GM18520 (cell line): ENCODE data around the gene SLC9C1.

Experiments used
- ATAC-seq: cut with Tn5 transposase; IDR thresholded peaks from one replicate; pipeline ENCODE4 v1.9.1; 2021; ENCODE audit not compliant: unreplicated experiment

The SLC9C1 gene

GRCh38 chr3:112115806-112116383 is 178.1 kb downstream of the SLC9C1 start:
- ATAC-seq = peak; percentile 15

GRCh38 chr3:112115161-112115739 is 178.8 kb downstream of the SLC9C1 start:
- ATAC-seq = peak; percentile 35

GRCh38 chr3:112114576-112115160 is 179.3 kb downstream of the SLC9C1 start:
- ATAC-seq = no peak

- ATAC-seq = no peak
Measured at GRCh38 chr3:112111785-112112402, 182.1 kb downstream of the SLC9C1 start.

- no peak for ATAC-seq
Measured at GRCh38 chr3:112109322-112109721, 184.7 kb downstream of the SLC9C1 start.

GRCh38 chr3:112104774-112105173 is 189.2 kb downstream of the SLC9C1 start:
- ATAC-seq = no peak

GRCh38 chr3:112101916-112102315 is 192.1 kb downstream of the SLC9C1 start:
- no peak for ATAC-seq

- ATAC-seq = peak; percentile 58
Measured at GRCh38 chr3:112097378-112097777, 196.6 kb downstream of the SLC9C1 start.

GRCh38 chr3:112096176-112096575 is 197.8 kb downstream of the SLC9C1 start:
- ATAC-seq = no peak

- no peak for ATAC-seq
Measured at GRCh38 chr3:112095731-112096130, 198.3 kb downstream of the SLC9C1 start.

- no peak for ATAC-seq
Measured at GRCh38 chr3:112093180-112093522, 200.9 kb downstream of the SLC9C1 start.

GRCh38 chr3:112092496-112093179 is 201.4 kb downstream of the SLC9C1 start:
- no peak for ATAC-seq

GRCh38 chr3:112090887-112091586 is 203.0 kb downstream of the SLC9C1 start:
- ATAC-seq = no peak
